Superior temporal gyrus (tissue), 1 donor: Measurements from ENCODE around the gene LSM6.
A peak's percentile ranks its signal among the peaks of the same experiment; 100 is the strongest.

Experiments used
- DNase-seq: peaks from one replicate; pipeline ENCODE4 v3.0.0-alpha.2; 2016; ENCODE audit errors: extremely low spot score

LSM6 gene

DNA sequence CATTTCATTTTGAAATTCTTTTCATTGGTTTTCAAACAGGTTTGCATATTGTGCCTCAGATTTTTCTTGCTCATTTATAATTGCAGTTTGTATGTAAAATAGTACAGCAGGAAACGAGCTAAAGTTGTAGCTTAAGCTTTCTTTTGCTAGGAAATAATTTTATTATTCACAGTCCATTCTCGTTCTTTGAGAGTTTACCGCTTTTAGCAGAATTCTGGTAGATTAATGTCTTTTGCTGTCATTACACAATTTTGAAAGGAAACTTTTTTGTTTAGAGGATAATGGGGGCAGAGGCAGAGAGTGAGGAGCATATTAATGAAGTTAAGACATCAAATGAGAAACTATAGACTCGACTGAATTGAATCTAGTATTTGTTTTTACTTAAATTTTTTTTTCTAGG, 10.5 kb downstream of the LSM6 start:
- DNase-seq, result no peak

DNA sequence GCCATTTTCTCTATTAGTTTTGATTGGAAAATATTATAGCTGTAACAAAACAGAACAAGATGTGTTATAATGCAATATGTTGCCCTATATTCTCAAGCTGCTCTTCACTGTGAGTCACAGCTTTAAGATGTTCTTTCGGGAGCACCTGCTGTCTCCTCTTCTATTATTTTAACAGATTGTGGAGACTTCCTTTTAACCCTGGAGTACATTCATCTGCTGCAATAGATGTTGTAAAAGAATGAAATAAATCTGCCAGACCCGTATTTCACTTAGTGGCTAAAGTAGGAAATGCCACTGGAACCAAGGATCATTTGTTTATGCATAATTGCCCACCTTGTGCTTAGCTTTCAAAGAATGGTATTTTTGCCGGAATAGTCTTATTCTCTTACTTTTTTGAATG, 11.1 kb downstream of the LSM6 start:
- DNase-seq, result peak; percentile 42

DNA sequence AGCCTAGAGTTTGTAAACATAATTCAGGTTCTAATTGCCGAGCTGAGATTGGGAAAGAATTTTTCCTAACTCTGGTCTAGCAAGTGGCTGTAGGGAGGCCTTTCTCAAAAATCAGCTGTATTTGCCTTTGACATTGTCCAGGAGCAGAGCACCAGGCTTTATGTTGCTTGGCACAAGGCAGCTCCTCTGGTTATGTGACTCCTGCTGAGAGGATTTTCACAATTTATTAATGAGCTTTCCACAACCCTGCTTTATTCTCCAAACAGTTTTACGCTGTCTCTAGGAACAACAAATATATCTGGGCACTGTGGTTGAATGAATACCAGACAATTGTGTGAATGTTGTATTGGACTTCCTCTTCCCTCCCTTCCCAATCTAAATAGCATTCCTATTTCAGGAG, 14.9 kb downstream of the LSM6 start:
- DNase-seq, result no peak

DNA sequence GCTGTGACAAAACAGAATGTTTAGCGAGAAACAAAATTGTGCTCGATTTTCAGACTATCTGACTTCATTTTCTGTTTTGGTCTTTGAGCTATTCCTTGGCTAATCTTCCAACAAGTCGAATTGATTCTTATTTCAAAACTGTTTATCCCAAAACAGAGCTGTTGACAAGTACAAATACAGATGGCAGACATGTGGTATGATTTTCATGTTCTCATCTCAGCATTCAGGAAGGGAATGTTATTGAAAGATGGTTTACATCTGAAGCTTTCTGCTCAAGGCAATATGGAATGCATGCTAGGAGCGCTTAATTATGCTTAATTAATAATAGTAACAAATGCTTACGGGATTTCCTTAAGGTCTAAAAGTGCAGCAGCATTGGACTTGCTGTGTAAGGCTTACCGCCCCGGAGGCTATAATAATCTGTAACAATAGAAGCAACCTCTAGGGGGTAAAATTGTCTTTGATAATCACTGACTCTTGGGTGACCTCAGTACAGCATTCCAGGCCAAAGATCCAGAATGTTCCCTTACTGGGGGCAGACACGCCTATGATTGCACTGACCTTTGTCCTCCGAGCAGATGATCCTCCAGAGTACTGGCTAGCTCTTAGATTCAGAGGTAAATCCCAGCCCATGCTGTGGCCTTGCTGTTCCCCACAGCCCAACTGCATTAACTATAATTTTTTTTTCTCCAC, 16.4 kb downstream of the LSM6 start:
- no peak for DNase-seq

DNA sequence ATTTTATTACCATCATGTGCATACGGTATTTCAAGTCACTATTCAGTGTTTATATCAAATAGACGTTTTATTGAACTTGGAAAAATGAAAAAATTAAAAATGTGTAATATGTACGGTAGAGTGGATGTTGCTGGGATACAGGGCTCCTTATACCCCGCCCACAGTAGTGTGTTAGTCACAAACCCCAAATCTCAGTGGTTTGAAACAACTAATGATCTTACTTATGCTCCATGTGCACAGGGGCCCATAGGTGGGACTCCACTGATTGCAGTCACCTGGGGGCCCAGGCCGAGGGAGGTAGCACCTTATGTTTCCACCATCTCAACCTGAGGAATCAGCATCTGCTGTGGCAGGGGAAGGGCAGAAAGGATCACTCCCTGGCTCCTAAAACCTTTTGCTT, 18.1 kb downstream of the LSM6 start:
- no peak for DNase-seq

DNA sequence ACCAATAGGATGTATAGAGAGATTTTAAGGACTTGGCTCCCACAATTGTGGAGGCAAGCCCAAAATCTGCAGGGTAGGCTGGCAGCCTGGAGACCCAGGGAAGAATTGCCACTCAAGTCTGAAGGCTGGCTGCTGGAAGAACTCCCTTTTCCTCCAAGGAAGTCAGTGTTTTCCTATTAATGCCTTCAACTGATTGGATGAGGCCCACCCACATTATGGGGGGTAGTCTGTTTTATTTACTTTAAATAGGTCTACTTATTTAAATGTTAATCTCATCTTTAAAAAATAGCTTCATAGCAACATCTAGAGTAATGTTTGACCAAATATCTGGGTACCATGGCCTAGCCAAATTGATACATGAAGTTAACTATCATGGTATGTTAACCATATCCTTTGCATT, 18.7 kb downstream of the LSM6 start:
- no peak for DNase-seq

DNA sequence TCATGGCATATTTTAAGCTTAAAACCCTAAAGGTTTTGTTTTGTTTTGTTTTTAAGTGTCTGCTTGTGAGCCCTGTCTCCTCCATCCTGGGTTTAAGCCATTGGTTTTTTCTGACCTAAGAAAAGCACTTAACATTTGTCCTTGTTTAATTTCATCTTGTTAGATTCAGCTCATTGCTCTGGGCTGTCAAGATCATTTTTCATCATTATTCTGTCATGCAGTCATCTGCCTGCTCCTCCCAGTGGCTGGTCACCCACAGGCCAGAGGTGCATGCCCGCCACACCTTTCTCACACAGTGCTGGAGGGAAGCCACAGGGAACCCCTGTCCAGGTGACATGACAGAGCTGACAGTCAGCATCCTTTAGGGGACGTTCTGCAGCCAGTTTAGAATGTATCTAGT, 27.1 kb downstream of the LSM6 start:
- DNase-seq, result no peak

DNA sequence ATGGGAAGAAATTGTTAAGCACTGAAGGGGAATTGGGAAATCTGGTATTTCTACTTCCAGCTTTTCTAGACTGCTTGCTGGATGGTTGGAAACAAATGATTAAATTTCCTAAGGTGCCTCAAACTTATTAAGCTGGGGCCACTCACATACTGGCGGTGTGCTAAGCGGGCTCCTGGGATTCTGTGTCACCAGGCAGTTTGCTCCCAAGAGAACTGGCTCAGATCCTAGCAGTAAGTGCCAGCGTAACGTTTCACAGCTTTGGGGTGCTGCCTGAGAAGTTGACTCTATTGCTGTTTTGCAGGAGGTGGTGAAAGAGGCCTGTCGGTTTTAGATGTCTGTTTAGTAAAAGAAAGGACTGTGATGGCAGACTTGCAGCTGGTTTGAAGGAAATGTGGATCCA, 31.9 kb downstream of the LSM6 start:
- DNase-seq, result no peak

DNA sequence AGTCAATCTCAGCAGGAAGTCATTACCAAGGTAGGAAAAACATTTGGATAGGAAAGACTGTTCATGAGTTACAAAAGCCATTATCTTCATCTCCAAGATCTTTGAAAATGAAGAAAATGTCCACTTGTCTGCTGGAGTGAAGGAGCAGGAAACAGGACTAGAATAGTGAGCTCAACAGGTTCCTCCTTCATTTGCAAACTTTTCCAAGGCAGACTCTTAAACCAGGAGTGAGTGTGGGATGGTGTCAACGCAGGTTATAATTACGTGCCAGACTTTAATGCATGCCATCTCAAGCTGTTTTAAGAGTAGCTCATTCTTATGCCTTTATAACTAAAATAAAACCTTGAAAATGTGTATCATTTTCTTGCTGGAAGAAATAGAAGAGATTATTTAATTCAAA, 35.4 kb downstream of the LSM6 start:
- DNase-seq, result no peak

DNA sequence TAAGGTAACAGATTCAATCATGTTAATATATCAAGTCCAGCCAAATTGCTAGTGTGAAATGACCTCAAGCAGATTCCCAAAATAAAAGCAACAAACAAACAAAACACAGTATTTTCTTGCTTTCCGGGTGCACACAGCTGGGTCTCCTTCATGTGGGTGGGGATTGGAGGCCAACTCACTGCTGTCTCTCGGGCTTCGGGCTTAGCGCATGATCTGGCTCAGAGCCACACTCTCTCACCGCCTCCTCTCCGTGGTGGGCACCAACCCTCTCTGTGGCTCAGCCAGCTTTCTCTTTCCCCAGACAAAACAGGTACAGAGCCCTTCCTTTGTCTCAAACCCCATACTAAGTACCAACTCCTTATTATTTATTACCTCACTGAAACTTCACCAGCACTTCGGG, 35.9 kb downstream of the LSM6 start:
- no peak for DNase-seq

DNA sequence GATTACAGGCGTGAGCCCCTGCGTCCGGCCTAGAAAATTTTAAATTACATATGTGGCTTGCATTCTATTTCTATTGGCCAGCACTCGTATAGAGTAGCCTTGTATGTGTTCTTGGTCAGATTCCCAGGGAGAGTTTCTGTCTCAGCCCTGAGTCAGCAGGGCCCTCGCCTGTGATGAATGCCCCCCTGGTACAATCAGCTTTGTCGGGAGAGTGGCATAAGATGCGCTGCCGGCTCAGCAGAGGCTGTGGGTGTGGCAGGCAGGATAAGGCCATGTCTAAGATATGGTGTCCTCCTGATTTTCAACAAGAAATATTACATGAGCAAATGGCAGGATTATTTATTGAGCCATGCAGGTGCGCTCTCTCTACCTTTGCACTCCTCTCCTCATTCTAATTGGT, 37.3 kb downstream of the LSM6 start:
- no peak for DNase-seq

DNA sequence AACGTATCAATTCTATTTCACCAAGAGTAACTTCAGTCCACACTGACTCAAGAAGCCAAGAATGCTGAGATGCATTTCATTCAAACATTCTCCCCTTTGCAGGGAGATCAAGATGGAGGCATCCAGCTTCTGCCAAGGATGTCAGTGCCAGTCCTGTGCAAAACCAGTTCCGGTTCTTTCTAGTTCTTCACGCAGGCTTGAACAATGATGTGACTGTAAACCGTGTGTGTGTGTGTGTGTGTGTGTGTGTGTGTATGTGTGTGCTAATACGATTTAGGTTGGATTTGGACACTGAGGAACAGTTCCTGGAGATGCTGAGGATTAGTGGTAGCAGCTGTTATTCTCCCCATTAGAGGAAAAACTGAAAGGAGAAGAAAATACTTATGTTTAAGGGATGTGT, 38.7 kb downstream of the LSM6 start, which contains the start of gene REELD1:
REELD1 (plus strand) TSS at position 301 of the 400 bp plus-strand sequence. CDS start 2,415 bp downstream, outside the sequence.
- no peak for DNase-seq

DNA sequence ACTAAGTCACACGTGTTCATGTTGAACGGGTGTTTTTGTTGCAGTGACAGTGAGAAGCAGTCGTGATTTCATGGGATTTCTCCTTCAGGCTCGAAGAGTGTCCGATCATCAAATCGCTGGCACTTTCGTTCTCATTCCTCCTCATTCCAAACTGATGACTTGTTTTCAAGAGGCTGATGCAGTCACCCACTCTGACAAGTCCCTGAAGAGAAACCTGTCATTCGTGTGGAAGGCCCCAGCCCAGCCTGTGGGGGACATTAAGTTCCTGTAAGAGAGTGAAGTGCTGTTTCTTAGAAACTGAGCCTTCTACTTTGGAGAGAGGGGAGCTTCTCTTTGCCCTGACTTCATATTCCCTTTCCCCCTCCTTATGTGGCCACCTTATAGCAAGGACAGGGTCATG, 46.8 kb downstream of the LSM6 start:
- DNase-seq, result no peak

DNA sequence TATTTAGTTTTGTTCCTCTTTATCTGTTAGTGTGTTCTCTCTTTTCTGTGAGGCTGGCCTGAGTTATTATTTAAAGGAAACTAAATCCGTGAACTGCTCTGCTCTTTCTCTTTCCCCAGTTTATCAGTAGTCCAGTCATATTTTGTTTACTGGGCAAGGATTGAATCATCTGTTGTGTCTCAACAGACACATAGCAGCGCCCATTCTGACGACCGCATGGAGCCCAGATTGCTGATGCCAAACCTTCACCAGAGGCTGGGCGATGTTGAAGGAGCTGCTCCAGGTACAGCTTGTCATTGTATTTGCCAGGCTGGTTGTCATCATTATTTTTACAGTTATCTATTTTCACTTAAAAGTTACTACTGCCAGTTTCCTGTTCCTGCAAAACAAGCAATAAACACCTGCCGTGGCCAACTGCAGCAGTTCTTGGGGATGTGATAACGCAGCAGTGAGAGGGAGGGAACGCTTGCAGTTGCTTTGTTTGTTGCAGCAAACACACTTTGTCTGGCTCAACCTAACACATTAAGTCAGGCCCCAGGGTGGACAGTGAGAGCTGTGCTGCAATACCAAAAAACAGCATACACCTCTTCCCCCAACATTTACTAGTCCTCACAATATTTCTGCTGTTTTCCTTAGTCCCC, 48.9 kb downstream of the LSM6 start:
- DNase-seq, result no peak

DNA sequence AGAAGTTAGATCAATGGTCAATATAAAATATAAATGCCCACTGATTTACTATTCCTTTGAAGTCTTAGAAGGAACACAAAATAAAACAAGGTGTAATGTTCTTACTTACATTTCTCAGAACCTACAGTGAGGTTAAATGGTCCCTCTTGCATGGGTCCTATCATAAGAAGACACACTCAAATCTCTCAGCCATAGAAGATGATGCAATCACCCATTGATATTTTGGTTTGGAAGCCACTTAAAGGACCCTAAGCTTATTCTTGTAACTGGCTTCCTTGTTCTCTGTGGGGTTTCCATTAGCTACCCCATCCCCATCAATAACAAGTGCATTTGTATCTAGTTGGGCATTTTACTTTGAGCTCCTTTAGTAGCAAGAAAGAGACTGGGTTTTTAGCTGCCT, 53.9 kb downstream of the LSM6 start:
- no peak for DNase-seq

DNA sequence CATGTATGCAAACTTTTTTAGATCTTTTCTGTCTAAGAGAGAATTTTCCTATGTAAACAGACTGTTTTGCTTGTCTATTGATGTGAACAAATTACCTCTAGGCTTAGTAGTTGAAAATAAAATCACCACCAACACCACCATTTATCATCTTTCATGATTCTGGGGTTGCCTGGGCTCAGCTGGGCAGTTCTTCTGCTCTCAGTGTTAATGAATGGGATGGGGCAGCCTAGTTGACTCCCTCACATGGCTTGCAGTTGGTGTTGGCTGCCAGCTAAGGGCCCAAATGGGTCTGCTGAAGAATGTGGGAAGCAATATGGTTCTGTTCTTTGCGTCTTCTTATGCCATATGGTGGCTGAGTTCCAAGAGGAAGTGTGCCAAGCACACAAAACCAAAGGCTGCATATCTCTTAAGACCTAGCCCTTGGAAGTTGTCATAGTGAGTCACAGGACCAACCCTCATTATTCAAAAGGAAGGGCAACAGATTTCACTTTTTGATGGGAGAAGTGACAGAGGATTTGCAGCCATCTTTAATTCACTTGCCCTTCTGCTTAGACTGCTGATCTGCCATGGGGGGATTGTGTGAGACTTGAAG, 56.7 kb downstream of the LSM6 start:
- DNase-seq, result no peak

DNA sequence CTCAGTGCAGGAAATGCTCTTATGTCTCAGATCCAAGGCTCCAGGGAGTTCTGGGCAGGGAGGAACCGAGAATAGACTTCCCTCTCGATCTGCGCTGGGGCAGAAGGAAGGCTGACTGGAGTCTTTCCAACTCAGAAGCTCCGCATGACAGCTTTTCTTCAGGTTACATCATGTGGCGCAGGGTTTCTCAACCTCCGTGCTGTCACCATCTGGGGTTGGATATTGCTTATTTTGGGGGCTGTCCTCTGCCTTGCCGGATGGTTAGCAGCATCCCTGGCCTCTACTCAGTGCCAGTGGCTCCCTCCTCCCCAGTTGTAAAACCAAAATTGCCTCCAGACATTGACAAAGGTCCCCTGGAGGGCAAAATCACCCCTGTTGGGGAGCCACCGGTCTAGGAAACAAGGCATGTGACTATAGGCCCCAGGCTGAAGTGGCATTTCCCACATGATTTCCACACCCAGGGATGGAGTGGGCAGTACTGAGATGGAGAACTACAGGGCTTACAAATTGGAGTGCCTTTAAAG, 60.2 kb downstream of the LSM6 start:
- no peak for DNase-seq

DNA sequence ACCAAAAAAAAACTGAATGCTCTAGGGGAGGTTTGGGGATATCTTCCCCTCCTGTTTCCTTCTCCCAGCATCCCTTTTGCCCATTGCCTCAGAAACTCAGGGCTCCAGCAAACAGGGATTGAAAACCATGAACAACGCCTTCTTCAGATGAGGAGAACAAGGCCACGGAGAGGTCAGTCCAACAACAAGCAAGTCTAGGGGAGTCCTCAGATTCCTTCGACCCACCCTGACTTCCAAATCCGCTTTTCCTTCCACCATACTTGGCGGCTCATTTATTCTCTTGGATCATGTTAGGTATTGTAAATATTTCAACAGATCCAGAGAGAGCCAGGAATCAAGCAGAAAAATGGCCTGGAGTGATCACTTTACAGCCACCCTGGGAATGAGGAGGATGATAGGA, 60.7 kb downstream of the LSM6 start:
- DNase-seq, result no peak

DNA sequence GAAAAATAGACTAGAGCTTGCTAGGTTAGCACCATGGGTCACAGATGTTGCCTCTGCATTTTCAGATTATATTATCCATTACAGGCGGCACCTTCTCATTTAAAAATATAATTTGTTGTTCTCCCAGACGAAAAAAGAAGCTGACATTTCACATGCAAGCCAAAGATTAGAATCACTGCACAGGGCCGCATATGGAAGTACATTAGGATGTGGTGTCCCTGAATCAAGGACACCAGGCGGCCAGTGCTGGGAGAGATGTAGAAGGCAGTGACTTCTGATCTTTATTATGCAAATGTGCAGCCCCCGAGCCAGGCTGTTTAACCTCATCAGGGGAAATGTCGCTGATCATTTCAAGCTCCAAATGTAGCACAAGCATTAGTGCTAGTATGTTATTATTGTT, 61.6 kb downstream of the LSM6 start:
- DNase-seq, result no peak

DNA sequence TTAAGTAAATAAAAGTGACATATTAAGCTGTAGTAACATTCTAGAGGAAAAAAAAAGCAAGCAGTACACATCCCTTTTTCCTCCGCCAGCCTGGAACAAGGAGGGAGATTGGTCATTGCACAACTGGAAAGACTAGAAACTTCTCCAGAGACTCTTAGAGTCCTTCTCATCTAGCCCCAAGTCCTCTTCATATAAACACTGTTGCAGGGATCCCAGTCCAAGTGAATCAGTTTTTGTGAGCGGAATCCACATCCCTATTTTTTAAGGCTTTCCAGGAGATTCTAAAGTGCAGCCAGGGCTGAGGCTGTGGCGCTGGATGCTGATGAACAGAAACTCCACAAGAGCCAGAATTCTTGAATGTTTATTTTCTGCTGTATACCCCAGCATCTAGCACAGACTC, 62.6 kb downstream of the LSM6 start:
- no peak for DNase-seq
